SH-SY5Y (cell line): ENCODE results near the gene KLHDC9.

Experiments
- GATA2 ChIP-seq: IDR thresholded peaks from 2 replicates; pipeline ENCODE4 v1.6.1; 2011; ENCODE audit warnings: mild to moderate bottlenecking, low read depth, low read length
- GATA3 ChIP-seq: IDR thresholded peaks from 2 replicates; pipeline ENCODE4 v1.6.1; 2011; ENCODE audit warnings: low read depth, mild to moderate bottlenecking, low read length, moderate library complexity

DNA sequence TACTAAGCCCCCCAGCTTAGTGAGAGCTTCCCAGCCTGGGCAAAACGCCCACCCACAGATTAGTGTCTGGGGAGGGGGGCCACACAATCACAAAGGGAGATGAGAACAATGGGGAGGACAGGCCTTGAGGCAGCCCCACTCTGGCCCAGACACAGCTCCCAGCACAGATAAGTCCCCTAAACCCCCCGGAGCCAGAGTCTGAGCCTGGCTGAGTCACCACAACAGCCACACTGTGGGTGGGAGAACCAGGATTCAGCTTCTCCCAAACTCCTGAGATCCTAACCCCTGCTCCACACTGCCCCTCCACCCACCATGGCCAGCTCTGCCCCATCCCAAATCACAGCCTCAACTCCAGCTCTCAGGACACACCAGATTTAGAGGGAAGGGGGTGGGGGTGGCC lies 13.0 kb upstream of the KLHDC9 start:
- TF ChIP-seq GATA2, result no peak
- no peak for TF ChIP-seq GATA3
